NCI-H187 treated with DMSO at 0.1 percent for 48 hours (cell line): ENCODE data around the gene CHST14.

Source experiments
- DNase-seq: peaks from one replicate; lab custom pipeline; 2025; lab: John Stamatoyannopoulos, UW

Gene CHST14

GRCh38 chr15:40470423-40471104 is at the start of gene CHST14:
CHST14 (plus strand) TSS chr15:40470984; CDS start chr15:40471214, 230 bp downstream.
- no peak for DNase-seq

- no peak for DNase-seq
Measured at GRCh38 chr15:40421246-40422157, 49.3 kb upstream of the CHST14 start.

GRCh38 chr15:40424483-40425115 is 46.2 kb upstream of the CHST14 start:
- DNase-seq = no peak

- no peak for DNase-seq
Measured at GRCh38 chr15:40425681-40426080, 45.1 kb upstream of the CHST14 start.

GRCh38 chr15:40427188-40427587 is 43.6 kb upstream of the CHST14 start:
- DNase-seq = no peak

- DNase-seq = no peak
Measured at GRCh38 chr15:40428185-40428584, 42.6 kb upstream of the CHST14 start.

GRCh38 chr15:40429068-40429710 is 41.6 kb upstream of the CHST14 start:
- DNase-seq = no peak

GRCh38 chr15:40430271-40430805 is 40.4 kb upstream of the CHST14 start:
- no peak for DNase-seq

- DNase-seq = no peak
Measured at GRCh38 chr15:40435023-40435709, 35.6 kb upstream of the CHST14 start.

- DNase-seq = no peak
Measured at GRCh38 chr15:40435710-40436089, 35.1 kb upstream of the CHST14 start.

GRCh38 chr15:40436116-40436891 is 34.5 kb upstream of the CHST14 start:
- no peak for DNase-seq

- no peak for DNase-seq
Measured at GRCh38 chr15:40436892-40437751, 33.7 kb upstream of the CHST14 start.

GRCh38 chr15:40437752-40438687 is 32.8 kb upstream of the CHST14 start:
- DNase-seq = no peak

- no peak for DNase-seq
Measured at GRCh38 chr15:40438712-40439111, 32.1 kb upstream of the CHST14 start.

GRCh38 chr15:40439461-40439959 is 31.3 kb upstream of the CHST14 start:
- DNase-seq = no peak

- DNase-seq = no peak
Measured at GRCh38 chr15:40439960-40440742, 30.6 kb upstream of the CHST14 start.
